HG03066 (cell line): ENCODE measurements around the gene DYNC2LI1.

Experiments
- ATAC-seq: cut with Tn5 transposase; IDR thresholded peaks from one replicate; pipeline ENCODE4 v1.9.1; 2021; ENCODE audit warnings: low read depth; ENCODE audit not compliant: unreplicated experiment

The DYNC2LI1 gene

DNA sequence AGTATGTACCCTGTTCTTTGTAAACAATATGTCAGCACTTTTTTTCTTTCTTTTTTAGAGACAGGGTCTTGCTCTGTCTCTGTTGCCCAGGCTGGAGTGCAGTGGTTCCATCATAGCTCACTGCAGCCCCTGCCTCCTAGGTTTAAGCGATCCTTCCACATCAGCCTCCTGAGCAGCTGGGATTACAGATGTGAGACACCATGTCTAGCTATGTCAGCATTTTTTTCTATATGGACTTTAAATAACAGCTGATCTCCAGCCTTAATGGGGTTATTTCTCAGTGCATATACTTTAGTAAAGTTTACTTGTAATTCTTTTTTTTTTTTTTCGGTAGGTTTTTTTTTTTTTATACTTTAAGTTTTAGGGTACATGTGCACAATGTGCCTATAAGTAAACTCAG, 38.2 kb downstream of the DYNC2LI1 start:
- no peak for ATAC-seq

- no peak for ATAC-seq
Observed at GRCh38 chr2:43812947-43813346, 39.1 kb downstream of the DYNC2LI1 start.

GRCh38 chr2:43814711-43815110, 40.9 kb downstream of the DYNC2LI1 start:
- ATAC-seq = no peak

GRCh38 chr2:43818761-43819160, 44.9 kb downstream of the DYNC2LI1 start:
- ATAC-seq = no peak

DNA sequence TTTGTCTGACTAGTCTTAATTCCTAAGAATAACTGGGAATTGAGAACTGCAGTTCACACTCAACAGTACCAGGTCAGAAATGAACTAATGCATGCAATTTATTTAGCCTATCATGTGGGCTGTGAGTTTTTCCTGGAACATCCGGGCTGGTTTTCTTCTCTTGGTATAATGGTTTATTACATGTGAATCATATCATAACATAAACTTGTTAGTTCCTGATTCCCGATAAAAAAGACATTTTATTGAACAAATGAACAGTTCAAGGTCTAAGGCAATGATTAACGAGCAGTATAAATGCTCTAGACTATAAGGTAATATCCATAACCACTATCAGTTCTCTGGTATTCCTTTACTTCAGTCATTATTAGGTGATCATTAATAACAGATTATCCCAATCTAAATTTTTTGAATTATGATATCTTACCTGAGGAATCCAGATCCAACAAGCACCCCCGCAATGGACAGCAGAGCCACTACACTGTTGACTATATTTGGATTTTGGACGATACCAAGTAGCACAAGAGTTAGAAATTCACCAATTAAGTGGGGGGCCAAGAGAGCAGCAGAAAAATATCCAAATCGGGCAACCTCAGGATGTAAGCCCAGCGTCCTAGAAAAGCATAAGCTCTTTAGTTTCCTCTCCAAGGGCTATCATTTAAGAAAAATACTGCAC, 45.8 kb downstream of the DYNC2LI1 start:
- ATAC-seq = no peak

DNA sequence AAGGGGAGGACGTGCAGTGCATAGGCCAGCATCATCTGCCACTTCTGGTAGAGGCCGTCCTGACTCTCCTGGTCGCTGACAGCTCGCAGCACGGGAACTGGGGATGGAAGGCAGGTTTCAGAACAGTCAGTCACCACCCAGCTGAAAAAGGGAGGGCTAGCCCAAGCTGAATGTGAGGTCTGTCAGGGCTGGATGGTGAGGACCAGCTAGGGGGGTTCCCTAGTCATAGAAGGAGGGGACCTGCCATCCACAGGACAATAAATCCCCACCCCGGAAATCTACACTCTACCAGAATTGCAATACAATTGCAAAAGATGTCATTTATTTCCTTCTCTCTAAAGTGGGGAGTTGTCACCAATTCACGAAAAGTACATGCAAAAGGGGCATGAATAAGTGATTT, 49.0 kb downstream of the DYNC2LI1 start:
- no peak for ATAC-seq

DNA sequence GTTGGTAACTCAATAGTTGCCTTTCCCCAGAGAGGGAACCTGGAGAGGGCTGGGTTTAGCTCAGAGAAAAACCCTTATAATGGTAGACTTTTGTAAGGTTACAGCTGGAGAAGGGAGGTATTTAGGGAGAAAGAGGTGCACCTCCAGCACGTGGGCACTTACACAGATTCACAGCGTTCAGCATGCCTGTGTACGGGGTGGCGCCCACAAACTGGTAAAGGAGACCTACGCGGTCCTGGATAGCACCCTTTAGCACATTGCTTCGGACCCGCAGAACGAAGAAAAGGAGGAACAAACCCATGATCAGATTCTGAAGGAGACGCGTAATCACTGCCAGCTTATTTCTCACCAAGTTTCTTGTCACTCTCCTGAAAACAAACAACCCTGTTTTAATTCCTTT, 49.9 kb downstream of the DYNC2LI1 start:
- no peak for ATAC-seq

DNA sequence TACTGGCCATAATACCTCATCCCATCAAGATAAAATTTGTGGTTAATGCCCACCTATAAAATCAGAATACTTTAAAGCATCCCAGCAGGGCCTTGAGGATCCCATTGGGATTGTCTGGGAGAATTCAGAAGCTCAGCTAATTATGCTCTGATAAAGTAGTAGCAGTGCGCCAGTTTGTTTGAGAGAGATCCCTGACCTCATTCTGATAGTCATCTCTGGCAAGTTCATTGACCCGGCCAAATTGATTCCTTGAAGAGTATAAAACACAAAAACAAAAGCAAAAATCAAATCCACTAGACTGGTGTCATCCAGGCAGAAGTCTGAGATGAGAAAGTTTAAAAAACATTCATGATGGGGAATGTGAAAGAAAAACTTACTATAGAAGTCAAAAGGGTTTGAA, 50.7 kb downstream of the DYNC2LI1 start:
- no peak for ATAC-seq

GRCh38 chr2:43824951-43825493, 51.2 kb downstream of the DYNC2LI1 start:
- ATAC-seq = no peak

DNA sequence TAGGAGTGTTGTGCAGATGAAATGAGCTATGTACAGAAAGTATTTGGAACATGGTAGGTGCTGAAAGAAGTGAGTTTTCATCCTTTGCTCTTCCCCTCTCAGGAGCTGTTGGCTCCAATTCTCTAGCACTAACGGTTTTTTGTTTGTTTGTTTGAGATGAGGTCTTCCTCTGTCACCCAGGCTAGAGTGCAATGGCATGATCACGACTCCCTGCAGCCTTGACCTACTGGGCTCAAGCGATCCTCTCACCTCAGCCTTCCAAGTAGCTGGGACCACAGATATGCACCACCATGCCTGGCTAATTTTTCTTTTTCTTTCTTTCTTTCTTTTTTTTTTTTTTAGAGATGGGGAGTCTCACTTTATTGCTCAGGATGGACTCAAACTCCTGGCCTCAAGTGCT, 52.0 kb downstream of the DYNC2LI1 start:
- ATAC-seq = no peak

DNA sequence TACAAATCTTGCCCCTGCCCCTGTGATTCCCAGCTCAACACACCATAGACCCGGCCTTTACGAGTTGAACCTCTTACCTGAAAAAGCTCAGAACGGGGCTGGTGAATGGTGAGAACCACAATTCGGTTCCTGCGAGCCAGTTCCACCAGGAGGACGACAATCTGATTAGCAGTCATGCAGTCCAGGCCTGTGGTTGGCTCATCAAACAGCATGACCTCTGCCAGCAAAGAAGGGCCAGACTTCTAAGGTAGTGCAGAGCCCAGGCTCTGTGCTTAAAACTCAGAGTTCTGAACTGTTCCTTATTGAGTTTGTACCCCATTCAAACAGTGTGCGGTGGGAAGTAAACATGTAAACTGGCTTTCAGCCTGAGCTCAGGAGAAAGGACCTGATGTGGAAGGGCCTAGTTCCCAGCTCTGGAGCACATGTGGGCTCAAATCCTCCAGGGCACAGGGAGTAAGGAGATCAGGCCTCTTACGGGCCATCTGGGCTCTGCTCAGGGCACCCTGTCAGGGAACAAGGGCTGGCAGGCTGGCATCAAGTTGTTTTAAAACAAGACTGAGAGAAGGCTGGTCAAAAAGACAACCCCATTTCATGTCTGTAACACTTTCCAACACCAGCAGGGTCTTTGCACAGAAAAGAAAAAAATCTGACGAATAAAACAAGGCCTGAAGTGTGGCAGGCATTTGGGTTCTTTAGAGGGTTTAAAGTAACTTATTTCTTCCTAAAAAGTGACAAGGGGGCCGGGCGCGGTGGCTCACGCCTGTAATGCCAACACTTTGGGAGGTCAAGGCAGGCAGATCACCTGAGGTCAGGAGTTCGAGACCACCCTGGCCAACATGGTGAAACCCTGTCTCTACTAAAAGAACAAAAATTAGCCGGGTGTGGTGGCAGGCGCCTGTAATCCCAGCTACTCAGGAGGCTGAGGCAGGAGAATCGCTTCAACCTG, 52.7 kb downstream of the DYNC2LI1 start:
- no peak for ATAC-seq

GRCh38 chr2:43831543-43832294, 57.9 kb downstream of the DYNC2LI1 start:
- ATAC-seq = no peak

- no peak for ATAC-seq
Observed at GRCh38 chr2:43832457-43832856, 58.6 kb downstream of the DYNC2LI1 start.

GRCh38 chr2:43837033-43837432, 63.2 kb downstream of the DYNC2LI1 start:
- ATAC-seq = no peak

- ATAC-seq = no peak
Observed at GRCh38 chr2:43837831-43838559, 64.2 kb downstream of the DYNC2LI1 start.

GRCh38 chr2:43838560-43839267, 64.9 kb downstream of the DYNC2LI1 start, which contains the start of the genes ABCG5 and ABCG8:
ABCG5 (minus strand) TSS chr2:43838839; CDS start chr2:43838679, 160 bp downstream.
ABCG8 (plus strand) TSS chr2:43838971; CDS start chr2:43839054, 83 bp downstream.
- ATAC-seq = no peak

DNA sequence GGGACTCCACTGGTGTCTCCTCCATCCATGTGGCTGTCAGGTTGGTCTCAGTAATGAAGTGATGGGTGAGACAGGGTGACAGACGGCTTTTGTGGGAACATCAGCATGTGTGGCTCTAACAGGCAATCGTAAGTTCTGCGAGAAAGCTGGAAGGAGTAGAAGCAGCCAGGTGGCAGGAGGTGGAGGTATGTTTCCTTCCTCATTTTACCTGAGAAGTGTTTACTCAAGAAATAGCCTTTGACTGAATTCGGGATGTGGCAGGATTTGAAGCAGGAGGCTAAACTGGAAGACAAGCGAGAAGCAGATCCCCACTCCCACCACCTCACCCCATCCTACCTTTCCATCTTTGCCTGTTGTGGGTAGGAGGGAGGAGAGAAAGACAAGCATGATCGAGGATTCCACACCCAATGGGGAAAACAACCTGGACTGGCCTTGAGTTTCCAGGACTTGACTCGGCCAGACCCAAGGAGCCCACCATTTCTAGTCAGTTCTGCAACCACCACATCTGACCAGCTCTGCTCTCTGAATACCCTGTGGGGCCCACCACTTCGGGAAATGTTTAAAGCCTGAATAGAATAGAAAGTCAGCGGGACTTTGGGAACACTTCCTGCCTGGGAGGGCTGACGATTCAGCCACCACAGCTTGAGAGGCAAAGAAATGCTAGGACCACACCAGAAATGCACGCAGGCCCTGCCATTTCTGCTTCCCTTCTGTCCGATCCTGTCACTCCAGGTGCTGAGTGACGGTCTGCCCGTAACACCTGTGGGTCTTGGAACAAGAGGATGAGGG, 66.1 kb downstream of the DYNC2LI1 start:
- ATAC-seq = no peak

GRCh38 chr2:43840965-43841364, 67.1 kb downstream of the DYNC2LI1 start:
- no peak for ATAC-seq
